ENCODE data around the gene SENP8.

Gene SENP8

GRCh38 chr15:72113347-72114031 lies 4.7 kb upstream of the SENP8 start:
- DNase-seq = no peak

GRCh38 chr15:72116731-72117485 lies 1.3 kb upstream of the SENP8 start:
- peak; percentile 55 for DNase-seq

- DNase-seq = peak; percentile 77
Measured at GRCh38 chr15:72117486-72118016, 652 bp upstream of the SENP8 start.

- DNase-seq = no peak
Measured at GRCh38 chr15:72124218-72124617, 6.0 kb downstream of the SENP8 start.

- no peak for DNase-seq
Measured at GRCh38 chr15:72127724-72128322, 9.6 kb downstream of the SENP8 start.

GRCh38 chr15:72128359-72128758 lies 10.2 kb downstream of the SENP8 start:
- no peak for DNase-seq

GRCh38 chr15:72130272-72130671 lies 12.1 kb downstream of the SENP8 start:
- DNase-seq = no peak

- DNase-seq = no peak
Measured at GRCh38 chr15:72131922-72132321, 13.7 kb downstream of the SENP8 start.

- DNase-seq = no peak
Measured at GRCh38 chr15:72133211-72133610, 15.0 kb downstream of the SENP8 start.

- no peak for DNase-seq
Measured at GRCh38 chr15:72135719-72136118, 17.5 kb downstream of the SENP8 start.

GRCh38 chr15:72136170-72137051 lies 18.2 kb downstream of the SENP8 start:
- DNase-seq = no peak

- DNase-seq = no peak
Measured at GRCh38 chr15:72139667-72140066, 21.5 kb downstream of the SENP8 start.

- no peak for DNase-seq
Measured at GRCh38 chr15:72140088-72140487, 21.9 kb downstream of the SENP8 start.

GRCh38 chr15:72141171-72142084 lies 23.2 kb downstream of the SENP8 start:
- peak; percentile 29 for DNase-seq

GRCh38 chr15:72146221-72146620 lies 28.0 kb downstream of the SENP8 start:
- no peak for DNase-seq

GRCh38 chr15:72146934-72147333 lies 28.7 kb downstream of the SENP8 start:
- no peak for DNase-seq

GRCh38 chr15:72147418-72147817 lies 29.2 kb downstream of the SENP8 start:
- DNase-seq = no peak

- no peak for DNase-seq
Measured at GRCh38 chr15:72153269-72154000, 35.2 kb downstream of the SENP8 start.

- no peak for DNase-seq
Measured at GRCh38 chr15:72154316-72154715, 36.1 kb downstream of the SENP8 start.

- DNase-seq = no peak
Measured at GRCh38 chr15:72155003-72155621, 36.9 kb downstream of the SENP8 start.
